GM11168 (cell line): ENCODE results near the gene NPAS3.

Source experiments
- in situ Hi-C: fragments of 300-500 bp; cut with MboI; formaldehyde crosslinking; loops from one replicate; pipeline ENCODE4 v1.12.0; 2022; ENCODE audit warnings: low sequenced_read_pairs; ENCODE audit not compliant: unreplicated experiment

The NPAS3 gene

GRCh38 chr14:33586806-33587205 lies 648.1 kb downstream of the NPAS3 start:
- in situ Hi-C loops = no loop called here

GRCh38 chr14:33587791-33588190 lies 649.1 kb downstream of the NPAS3 start:
- in situ Hi-C loops = no loop called here

GRCh38 chr14:33588771-33589170 lies 650.1 kb downstream of the NPAS3 start:
- in situ Hi-C loops = no loop called here

GRCh38 chr14:33589334-33589733 lies 650.7 kb downstream of the NPAS3 start:
- in situ Hi-C loops = no loop called here

- in situ Hi-C loops = no loop called here
These were observed 652.4 kb downstream of the NPAS3 start for GRCh38 chr14:33590891-33591630.

- in situ Hi-C loops = no loop called here
These were observed 653.6 kb downstream of the NPAS3 start for GRCh38 chr14:33592297-33592696.

- in situ Hi-C loops = no loop called here
These were observed 657.8 kb downstream of the NPAS3 start for GRCh38 chr14:33596211-33597080.

GRCh38 chr14:33598582-33598981 lies 659.9 kb downstream of the NPAS3 start:
- in situ Hi-C loops = no loop called here

- in situ Hi-C loops = no loop called here
These were observed 663.7 kb downstream of the NPAS3 start for GRCh38 chr14:33602396-33602795.

- in situ Hi-C loops = no loop called here
These were observed 667.9 kb downstream of the NPAS3 start for GRCh38 chr14:33606591-33606990.

- in situ Hi-C loops = no loop called here
These were observed 670.9 kb downstream of the NPAS3 start for GRCh38 chr14:33609582-33609981.

- in situ Hi-C loops = no loop called here
These were observed 671.4 kb downstream of the NPAS3 start for GRCh38 chr14:33610121-33610520.

GRCh38 chr14:33611405-33612196 lies 672.9 kb downstream of the NPAS3 start:
- in situ Hi-C loops = no loop called here

GRCh38 chr14:33612197-33612505 lies 673.5 kb downstream of the NPAS3 start:
- in situ Hi-C loops = no loop called here

GRCh38 chr14:33617154-33617553 lies 678.5 kb downstream of the NPAS3 start:
- in situ Hi-C loops = no loop called here

GRCh38 chr14:33618361-33619105 lies 679.9 kb downstream of the NPAS3 start:
- in situ Hi-C loops = no loop called here

GRCh38 chr14:33622496-33622895 lies 683.8 kb downstream of the NPAS3 start:
- in situ Hi-C loops = no loop called here

GRCh38 chr14:33629792-33630191 lies 691.1 kb downstream of the NPAS3 start:
- in situ Hi-C loops = no loop called here

- in situ Hi-C loops = no loop called here
These were observed 692.3 kb downstream of the NPAS3 start for GRCh38 chr14:33631021-33631420.

GRCh38 chr14:33631441-33631840 lies 692.8 kb downstream of the NPAS3 start:
- in situ Hi-C loops = no loop called here
